GM12801 (cell line): ENCODE data around the gene MAMLD1.

Experiments used
- CTCF ChIP-seq: IDR thresholded peaks from one replicate; pipeline ENCODE4 v1.5.1; 2011; ENCODE audit warnings: control low read depth; ENCODE audit not compliant: insufficient read length; ENCODE audit errors: extremely low read depth

MAMLD1 gene

DNA sequence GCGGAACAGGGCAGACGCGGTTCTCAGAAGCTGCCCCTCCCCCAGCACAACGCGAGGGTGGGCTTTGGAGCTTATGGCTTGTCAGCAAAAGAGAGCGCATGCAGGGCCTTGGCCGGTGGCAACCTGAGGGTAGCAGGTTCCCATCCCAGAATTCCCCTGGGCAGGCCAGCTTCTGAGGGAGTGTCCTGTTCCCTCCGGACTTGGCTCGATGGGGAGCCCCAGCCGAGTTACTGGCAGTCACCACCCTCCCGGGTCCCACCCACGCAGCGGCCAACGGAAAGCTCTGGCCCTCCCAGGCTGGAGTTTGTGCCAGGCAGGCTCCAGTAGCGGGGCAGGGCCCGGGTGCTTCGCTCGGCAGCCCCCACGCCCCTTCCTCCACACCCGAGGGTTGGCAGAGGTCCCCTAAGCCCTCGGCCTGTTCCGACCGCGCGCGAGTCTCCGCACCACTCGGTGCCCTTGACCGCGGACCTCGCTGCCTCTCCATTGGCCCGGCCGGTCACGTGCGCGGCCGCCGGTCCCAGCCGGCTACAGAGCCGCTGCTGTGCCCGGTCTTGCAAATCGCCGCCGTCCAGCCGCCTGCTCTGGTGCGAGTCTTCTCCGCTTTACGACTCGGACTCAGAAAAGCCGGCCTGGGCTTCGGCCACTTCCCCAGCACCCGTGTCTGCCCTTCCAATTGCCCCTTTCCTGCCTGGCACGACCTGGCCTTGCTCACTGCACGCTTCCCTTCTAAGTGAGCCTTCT lies 184.4 kb downstream of the MAMLD1 start:
- no peak for TF ChIP-seq CTCF

DNA sequence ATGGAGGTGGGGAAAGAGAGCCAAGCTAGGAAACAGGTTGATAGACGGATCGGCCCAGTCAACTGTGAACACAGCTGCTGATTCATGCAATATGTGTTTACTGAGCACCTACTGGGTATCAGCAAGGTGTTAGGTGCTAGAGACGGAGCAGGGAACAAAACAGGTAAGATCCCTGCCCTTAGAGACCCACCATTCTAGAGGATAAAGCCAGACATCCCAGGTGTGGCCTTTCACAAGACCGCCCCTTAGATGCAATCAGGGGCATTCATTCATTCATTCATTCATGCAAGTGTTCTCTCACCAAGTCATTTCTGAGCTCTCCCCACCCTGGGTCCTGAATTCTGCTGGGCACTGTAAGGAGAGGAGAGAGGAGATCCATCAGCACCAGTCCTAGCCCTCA lies 185.1 kb downstream of the MAMLD1 start:
- no peak for TF ChIP-seq CTCF

- TF ChIP-seq CTCF: no peak
Observed at GRCh38 chrX:150548684-150549083, 185.6 kb downstream of the MAMLD1 start.

DNA sequence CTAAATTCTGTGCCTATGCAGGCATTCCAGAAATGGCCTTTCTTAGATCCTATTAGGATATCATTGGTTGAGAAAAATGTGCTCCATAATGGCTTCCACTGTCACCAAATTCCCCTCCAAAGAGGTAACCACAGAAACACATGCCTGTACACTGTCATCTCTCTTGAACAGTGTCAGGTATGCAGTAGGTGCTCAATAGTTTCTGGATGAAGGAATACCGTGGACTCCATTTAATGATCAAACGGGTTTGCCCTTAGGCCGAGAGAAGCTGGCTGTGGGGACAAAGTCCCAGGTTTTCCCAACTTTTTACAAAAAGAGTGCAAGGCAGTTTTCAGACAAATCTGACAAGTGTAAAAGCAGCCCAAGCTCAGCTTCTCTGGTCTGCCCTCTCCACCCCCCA lies 188.8 kb downstream of the MAMLD1 start:
- no peak for TF ChIP-seq CTCF

GRCh38 chrX:150558424-150558823 lies 195.3 kb downstream of the MAMLD1 start:
- TF ChIP-seq CTCF: no peak
